ENCODE data around the gene NCBP2L. TPM values are rescaled to one million over a fixed set of nuclear protein-coding genes. Genes with fewer than 3 reads are reported as not detected.
"Not testable (repeated sequence)": the region's sequence is repeated elsewhere in the genome, so short reads cannot be mapped to it uniquely, and the experiment has no call there.

NCBP2L gene
- total RNA-seq, 1 donor from 2014 or later: not detected

GRCh38 chrX:107804427-107804826 is 26.9 kb downstream of the NCBP2L start:
- intact Hi-C loops (cut with micrococcal nuclease): no loop called here

DNA sequence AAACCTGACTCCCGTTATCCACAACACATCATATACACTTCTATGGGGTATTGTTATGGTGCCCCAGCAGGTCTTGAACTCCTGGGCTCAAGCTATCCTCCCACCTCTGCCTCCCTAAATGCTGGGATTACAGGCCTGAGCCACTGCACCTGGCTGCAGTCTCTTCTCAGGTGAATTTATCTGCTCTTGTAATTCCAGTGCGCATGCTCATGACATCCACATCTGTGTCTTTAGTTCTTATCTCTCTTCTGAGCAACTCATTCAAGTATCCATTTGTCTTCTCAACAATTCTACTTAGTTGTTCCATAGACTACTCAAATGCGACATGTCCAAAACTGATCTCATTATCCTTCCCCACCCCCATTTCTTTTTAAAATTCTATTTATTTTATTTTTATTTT is 27.6 kb downstream of the NCBP2L start:
- intact Hi-C loops (cut with micrococcal nuclease): no loop called here

DNA sequence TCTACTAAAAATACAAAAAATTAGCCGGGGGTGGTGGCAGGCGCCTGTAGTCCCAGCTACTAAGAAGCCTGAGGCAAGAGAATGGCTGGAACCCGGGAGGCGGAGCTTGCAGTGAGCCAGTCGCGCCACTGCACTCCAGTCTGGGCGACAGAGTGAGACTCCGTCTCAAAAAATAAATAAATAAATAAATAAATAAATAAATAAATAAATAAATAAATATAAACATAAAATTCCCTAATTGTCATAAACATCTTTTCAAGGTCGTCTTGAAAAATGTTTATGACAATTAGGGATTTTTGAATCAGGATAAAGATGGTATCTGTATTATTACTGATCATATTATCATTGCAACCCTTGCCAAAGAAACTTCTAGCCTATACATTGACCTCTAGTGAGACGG is 32.5 kb downstream of the NCBP2L start:
- intact Hi-C loops (cut with micrococcal nuclease): not testable (repeated sequence)

DNA sequence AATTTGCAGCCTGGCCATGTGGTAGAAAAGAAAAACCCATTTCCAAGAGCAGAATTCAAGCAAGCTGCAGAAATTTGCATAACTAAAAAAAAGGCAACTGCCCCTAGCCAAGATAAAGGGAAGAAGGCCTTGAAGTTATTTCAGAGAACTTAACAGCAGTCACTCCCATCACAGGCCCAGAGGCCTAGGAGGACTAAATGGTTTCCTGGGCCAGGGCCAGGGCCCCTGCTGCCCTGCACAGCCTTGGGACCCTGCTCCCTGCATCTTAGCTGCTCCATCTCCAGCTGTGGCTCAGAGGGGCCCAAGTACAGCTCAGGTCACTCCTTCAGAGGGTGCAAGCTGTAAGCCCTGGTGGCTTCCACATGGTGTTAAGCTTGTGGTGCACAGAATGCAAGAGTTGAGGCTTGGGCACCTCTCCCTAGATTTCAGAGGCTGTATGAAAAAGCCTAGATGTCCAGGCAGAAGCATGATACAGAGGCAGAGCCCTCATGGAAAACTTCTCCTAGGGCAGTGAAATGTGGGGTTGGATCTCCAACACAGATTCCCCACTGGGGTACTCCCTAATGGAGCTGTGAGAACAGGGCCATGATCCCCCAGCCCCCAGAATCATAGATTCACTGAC is 41.5 kb downstream of the NCBP2L start:
- intact Hi-C loops (cut with micrococcal nuclease): no loop called here

DNA sequence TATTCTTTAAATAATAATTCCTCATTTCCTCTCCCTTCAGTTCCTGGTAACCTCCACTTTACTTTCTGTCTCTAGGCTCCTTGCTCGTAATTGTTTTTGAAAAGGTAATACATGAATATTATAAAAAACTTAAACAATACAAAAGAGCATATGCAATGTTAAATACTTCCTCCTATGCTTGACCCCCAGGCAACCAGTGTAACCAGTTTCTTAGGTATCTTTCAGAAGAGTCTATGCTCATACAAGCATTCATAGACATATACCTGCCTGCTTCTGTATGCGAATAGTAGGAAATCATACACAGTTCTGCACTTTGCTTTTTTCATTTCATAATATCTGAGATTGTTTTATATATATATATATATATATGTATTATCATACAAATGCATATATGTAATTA is 45.5 kb downstream of the NCBP2L start:
- intact Hi-C loops (cut with micrococcal nuclease): no loop called here

DNA sequence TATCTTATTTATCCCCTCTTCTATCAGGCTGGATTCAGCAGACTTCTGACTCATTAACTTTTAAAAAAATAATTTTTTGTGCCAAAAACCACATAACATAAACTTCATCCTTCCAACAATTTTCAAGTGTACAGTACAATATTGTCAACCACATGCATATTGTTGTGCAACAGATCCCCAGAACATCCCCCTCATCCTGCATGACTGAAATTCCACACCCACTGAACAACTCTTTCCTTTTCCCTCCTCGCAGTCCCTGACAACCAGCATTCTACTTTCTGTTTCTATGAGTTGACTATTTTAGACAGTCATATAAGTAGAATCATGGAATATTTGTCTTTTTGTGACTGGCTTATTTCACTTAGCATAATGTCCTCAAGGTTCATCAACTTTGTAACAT is 45.9 kb downstream of the NCBP2L start:
- intact Hi-C loops (cut with micrococcal nuclease): no loop called here

- intact Hi-C loops (cut with micrococcal nuclease): loop anchor here (5.0 kb wide), 3 partner anchors 108 to 267 kb away; partner anchors contain the start of genes ATG4A and PSMD10
Measured at GRCh38 chrX:107825698-107826237, 48.2 kb downstream of the NCBP2L start, which contains the start of gene MID2. Gene MID2, plus strand, starts transcription at chrX:107825866. Its CDS starts 561 bp downstream, at chrX:107826427.

DNA sequence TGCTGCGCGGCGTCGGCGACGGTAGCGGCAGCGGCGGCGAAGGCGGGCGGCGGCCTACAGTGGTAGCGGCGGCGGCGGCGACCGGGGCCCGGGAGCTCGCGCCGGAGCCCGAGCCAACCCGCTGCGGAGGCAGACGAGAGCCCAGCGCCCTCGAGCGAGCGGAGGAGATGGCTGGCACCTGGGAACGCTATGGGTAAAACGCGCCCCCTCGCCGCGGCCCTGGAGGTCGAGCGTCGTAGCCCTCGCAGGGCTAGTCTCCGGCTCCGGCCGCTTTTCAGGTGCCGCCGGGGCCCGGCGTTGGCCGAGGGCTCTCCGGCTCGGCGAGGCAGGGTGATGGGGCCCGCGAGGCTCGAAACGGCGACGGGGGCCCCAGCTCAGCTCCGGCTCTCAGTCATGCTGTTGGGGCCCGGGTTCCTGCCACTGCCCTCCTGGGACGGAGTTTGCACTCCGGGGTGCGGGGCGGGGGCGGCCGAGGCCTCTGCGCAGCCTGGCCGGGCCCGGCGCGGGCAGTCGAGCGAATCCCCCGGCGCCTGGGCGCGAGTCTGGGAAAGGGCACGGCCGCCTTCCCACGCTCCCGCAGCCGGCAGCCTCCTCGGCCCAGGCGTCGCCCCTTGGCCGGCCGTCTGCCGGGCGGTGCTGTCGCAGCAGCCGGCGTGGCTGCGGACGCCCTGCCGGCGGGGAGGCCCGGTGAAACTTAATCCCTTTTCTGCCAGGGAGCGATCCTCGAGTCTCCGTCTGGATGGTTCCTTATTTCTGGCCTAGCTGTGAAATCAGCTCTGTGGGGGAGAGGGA is 48.9 kb downstream of the NCBP2L start:
- intact Hi-C loops (cut with micrococcal nuclease): loop anchor here (5.0 kb wide), 3 partner anchors 109 to 266 kb away; partner anchors contain the start of genes ATG4A and PSMD10

DNA sequence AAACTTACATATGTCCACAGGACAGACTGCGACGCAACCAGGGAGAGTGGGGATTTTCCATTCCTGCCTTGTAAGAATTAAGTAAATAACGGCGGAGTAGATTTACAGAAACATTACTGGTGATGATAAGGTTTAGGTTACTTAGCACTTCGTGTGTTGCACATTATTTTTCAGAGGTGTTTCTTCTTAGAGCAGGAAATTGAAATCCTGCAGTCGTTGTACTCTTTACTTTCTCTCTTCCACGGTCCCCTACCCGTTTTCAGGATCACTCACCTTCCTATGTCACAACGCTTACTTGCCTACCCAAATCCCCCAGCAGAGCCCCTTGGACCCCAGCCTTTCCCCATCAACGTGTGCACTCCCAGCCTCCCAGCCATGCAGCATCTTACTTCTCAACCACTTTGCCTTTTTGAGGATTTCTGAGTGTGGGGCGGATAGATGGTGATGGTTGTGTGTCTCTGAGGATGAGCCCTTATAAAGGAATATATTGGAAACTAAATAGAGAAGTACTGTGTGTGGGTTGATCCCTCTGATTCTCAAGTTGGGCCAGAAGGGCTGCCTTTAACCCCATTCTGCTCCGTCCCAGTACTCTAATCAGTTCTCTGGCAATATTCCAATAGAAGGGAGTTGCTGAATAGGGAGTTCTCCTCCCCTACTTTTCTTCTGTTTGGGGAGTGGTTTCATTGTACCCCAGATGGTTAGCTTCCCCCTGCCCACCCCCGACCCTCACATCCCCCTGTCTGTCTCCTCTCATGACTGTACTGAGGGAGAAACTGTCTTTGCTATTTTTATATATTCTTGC is 49.7 kb downstream of the NCBP2L start:
- intact Hi-C loops (cut with micrococcal nuclease): loop anchor here (5.0 kb wide), 3 partner anchors 110 to 265 kb away; partner anchors contain the start of genes ATG4A and PSMD10

DNA sequence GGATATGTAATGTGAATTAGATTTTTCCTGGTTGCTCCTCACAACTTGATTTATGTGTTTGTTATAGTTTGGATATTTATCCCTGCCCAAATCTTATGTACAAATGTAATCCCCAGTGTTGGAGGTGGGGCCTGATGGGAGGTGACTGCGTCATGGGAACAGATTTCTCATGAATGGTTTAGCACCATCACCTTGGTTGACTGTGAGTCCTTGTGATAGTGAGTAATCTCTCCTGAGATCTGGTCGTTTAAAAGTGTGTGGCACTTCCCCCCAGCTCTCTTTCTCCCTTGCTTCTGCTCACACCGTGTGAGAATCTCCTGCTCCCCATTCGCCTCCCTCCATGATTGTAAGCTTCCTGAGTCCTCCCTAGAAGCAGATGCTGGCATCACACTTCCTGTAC is 50.3 kb downstream of the NCBP2L start:
- intact Hi-C loops (cut with micrococcal nuclease): loop anchor here (5.0 kb wide), 3 partner anchors 111 to 264 kb away; partner anchors contain the start of genes ATG4A and PSMD10

- intact Hi-C loops (cut with micrococcal nuclease): loop anchor here (5.0 kb wide), 3 partner anchors 113 to 262 kb away; partner anchors contain the start of genes ATG4A and PSMD10
Measured at GRCh38 chrX:107829878-107830277, 52.3 kb downstream of the NCBP2L start.

DNA sequence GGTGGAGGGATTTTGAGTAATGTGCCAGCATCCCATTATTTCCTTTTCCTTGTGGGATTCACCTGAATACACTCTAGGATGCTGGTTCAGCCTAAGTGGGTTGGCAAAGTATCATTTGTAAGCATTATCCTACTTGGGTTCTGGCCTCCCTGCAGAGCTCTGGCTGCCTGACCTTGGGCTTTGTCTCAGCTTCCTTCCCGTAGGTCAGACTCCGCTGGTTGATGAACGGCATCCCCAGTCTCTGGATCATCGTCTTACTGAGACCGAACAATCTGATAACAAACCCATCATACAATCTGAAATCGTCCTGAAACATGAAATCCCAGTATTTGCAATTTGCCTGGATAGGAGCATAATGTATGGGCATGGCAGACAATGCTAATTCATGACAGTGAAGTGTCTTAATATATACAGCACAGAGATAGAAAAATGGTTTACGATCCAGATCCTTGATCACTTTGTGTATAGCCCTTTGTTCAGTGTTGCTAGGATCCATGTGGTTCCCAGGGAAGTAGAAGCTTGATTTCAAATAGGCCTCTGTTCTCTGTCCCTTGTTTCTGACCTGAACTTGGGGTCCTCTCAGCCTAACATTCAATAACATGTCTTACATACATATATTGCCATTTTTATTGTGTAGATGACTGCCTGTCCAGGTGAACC is 53.7 kb downstream of the NCBP2L start:
- intact Hi-C loops (cut with micrococcal nuclease): no loop called here

- intact Hi-C loops (cut with micrococcal nuclease): no loop called here
Measured at GRCh38 chrX:107834275-107835201, 57.0 kb downstream of the NCBP2L start.

DNA sequence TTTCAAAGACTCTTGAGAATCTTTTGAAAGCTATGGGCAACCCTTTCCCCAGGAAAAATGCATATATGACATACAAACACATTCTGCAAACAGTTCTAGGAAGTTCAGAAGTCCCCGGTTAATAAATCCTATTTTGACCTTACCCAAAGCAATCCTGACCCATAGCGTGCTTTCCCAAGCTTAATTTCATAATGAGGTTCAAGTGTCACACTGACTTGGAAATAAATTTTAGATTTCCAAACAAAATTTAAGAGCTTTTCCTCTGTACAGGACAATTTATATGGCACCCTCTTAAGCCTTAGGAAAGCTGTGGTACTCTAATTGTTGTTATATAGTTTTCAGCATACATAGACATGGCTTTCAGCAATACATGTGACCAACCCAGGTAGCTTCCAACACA is 59.4 kb downstream of the NCBP2L start:
- intact Hi-C loops (cut with micrococcal nuclease): no loop called here

- intact Hi-C loops (cut with micrococcal nuclease): no loop called here
Measured at GRCh38 chrX:107840971-107841370, 63.4 kb downstream of the NCBP2L start.

DNA sequence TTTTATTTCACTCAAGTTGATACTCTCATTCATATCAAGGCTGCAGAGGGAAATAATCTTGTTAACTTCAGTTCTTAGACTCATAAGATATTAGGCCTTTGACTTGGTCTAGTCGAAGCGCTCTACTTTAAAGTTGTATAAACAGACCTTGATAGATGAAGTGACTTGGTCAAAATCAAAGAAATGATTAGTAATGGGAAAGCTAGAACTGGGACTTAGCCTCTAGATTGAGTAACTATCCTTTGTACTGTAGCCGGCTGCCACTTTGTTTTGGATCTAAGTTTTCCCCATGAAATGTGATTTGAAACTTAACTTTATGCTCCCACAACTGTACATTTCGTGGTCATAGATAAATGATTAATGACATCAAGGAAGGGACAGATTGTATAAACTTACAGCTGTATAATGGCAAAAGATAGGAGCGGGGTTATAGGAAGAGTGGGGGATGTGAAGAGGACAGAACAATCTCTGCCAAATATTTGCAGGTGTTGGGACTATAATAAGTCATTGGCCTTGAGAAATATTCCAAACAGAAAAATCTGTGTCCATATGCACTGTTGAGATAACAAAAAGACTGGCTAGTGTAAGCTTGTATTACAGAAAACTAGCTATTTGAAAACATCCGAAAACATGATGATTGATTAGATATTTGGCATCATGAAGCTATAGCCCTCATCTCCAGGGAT is 65.3 kb downstream of the NCBP2L start:
- intact Hi-C loops (cut with micrococcal nuclease): no loop called here

Measured in T-helper 2 cell treated with Interferon-gamma antibody and Interleukin-4, amounts not matched to agents 100 ng/mL and 5 ng/mL, for 36 hours (primary cell).